NCI-H1417 treated with DMSO at 0.1 percent for 48 hours (cell line): ENCODE data around the gene PRLH.
"Not testable (repeated sequence)": the region's sequence is repeated elsewhere in the genome, so short reads cannot be mapped to it uniquely, and the experiment has no call there.

Source experiments
- DNase-seq: peaks from one replicate; lab custom pipeline; 2025; lab: John Stamatoyannopoulos, UW

Gene PRLH

DNA sequence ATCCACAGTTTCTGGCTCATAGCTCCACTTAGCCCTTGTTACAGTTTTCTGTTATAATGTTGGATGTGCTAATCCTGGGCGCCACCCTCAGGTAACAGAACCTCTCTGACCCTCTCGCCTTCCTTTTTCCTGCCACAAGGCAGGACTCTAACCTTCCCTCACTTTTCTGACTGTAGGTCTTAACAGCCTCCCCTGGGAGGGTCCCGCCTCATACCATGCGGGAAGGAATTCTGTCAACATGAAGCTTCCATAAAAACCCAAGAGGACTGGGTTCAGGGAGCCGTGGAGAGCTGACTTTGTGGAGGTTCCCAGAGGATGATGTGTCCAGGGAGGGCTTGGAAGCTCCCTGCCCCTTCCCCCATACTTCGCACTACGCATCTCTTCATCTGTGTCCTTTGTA is 36.0 kb downstream of the PRLH start:
- DNase-seq, result no peak

DNA sequence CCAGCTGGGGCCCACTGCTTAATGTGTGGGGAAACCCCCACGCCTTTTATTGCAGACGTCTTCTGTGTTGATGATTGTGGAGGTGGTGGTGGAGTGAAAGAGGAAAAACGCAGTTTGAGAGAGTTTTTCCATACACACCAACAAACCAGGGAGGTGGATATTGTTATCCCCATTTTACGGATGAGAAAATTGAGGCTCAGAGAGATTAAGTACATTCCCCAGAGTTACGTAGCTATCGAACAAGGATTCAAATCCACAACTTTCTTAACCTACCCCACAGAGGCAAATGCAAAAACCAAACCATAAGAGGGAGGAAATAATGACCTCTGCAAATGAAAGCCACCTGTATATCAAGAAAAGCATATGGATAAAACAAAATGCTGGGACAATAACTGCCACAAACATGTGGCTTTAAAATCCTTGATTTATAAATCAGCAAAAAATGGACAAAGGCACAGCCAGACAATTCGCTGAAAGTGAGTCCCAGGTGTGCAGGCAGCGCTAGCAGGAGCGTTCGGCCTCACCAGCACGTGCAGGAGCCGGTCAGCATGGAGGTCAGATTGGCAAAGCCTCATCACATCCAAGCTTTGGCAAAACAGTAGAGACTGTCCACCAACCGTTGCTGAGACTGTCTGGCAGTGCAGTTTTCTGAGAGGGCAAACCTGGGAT is 36.8 kb downstream of the PRLH start:
- no peak for DNase-seq

DNA sequence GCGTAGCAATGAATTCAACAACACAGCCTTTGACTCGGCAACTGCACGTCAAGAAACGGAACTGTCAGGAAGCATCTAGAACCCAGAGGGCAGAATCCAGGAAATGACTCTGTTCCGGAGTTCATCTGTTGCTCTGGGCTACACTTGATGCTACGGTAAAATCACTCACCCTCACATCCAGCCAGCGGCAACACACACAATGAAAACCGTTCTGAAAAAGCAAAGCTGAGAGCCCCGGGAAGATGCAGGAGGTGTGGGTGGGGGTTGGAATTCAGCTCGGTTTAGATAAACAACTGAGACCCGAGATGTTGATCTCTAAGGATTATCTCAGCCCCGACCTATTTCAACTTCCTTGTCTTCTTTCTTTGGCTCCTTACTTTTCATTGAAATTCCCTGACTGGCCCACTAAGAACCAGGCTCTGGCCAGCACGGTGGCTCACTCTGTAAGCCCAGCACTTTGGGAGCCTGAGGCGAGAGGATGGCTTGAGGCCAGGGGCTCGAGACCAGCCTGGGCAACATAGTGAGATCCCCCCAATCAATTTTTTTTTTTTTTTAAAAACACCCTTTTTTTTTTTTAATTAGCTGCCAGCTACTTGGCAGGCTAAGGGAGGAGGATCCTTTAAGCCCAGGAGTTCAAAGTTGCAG is 37.5 kb downstream of the PRLH start:
- no peak for DNase-seq

DNA sequence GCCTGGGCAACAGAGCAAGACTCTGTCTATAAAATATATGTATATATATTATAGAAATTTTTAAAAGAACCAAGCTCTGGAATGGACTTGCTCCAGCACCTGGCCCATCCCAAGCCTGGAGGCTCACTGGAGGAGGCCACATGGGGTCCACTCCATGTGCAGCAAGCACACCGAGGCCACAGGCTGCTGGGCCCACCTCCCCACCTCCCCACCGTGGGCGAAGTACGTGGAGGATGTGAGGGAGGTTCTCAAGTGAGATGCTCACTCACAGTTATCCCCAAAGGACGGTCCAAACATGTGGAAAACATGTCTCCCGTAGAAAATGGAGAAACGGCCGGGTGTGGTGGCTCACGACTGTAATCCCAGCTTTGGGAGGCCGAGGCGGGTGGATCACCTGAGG is 38.0 kb downstream of the PRLH start:
- DNase-seq, result no peak

DNA sequence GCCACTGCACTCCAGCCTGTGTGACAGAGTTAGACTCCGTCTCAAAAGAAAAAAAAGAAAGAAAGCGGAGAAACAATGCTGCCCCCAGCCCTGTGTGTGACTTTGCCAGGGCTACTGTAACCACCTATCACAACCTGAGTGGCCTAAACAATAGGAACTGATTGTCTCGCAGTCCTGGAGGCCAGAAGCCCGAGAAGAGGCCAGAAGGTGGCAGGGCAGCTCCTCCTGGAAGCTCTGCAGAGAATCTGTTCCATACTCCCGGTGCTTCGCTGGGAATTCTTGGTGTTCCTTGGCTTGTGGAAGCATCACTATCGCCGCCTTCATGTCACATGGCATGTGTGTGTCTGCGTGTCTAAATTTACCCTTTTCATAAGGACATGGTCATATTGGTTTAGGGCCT is 38.6 kb downstream of the PRLH start:
- DNase-seq, result no peak

DNA sequence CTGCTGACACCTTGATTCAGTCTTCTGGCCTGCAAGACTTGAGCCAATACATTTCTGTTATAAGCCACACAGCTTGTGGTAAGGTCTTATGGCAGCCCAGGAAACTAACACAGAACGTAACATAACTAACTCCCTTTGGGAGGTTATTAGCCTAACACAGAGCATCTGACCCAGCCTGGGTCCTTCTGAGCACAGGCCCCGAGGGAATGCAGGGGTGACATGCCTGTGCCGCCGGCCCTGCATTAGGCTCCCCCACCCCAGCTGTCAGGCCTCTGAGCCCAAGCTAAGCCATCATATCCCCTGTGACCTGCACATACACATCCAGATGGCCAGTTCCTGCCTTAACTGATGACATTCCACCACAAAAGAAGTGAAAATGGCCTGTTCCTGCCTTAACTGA is 40.1 kb downstream of the PRLH start:
- DNase-seq, result not testable (repeated sequence)

DNA sequence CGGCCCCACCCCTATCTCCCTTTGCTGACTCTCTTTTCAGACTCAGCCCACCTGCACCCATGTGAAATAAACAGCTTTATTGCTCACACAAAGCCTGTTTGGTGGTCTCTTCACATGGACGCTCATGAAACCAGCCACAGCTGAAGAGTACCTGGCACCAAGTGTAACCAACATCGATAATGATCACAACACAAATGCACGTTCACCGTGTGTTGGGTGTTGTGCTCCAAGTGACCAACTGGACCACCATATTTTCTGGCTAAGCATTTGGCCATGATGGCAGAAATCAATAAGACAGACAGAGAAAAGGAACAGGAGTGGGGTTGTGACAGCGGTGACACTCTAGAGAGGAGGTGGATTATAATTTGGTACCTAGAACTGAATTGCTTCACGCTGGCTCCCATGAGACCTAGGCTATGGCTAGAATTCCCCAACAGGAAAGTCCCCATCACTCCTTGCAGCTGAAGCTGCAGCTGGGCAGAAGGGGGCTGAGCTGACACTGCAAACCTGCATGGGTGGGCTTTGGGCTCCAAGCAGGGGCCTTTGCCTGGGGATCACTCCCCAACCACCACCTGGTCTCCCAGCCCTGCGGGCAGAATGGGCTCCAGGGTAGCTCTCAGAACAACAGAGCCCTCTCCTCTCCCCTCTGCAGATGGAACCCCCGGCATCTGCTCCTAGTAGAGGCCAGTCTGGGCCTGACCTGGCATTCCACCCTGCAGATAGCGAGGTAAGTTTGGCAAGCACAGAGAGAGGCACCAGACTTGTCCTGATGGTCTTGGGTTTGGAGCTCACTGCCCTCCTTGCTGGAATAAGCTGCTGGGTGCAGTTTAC is 46.4 kb downstream of the PRLH start:
- no peak for DNase-seq

DNA sequence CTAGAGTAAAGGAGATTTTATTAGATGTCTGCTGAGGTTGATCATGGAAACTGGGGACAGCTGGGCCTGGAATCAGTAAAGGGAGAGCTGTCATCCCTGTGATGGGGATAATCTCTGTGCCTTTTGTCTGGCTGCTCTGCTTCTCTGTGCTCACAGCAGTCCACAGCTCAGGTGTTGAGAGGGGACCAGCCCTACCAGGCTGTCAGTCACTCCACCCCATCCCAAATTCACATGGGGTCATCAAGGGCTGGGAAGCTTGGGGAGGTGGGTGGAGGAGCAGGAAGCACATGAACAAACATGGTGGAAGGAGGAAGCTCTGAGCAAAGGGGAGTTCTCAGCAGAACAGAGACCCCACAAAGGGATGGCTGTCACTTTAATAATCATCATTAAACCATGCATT is 47.3 kb downstream of the PRLH start:
- no peak for DNase-seq

DNA sequence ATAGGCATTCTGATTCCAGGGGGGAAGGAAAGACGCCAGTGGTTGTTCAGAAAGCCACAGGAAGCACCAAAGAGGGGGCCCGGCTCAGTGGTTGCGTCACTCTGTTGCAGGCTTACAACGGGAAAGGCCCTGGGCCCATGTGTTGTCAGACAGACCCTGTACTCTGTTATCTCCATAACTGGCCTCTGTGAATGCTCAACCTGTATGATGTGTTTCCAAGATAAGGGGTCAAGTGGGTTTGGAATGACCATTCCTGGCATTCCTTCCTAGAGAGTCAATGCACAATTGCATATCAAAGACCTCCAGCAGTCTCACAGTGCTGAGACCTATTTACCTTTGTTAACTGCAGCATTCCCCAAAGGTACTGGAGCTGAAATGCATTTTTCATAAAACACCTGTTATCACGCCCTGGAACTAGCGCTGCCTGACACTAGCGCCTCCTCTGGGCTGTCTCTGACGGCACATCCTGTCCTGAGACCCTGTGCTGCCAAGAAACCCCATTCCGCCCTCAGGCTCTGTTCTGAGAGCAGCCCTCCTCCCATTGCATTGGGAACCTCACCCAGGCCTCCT is 47.9 kb downstream of the PRLH start:
- no peak for DNase-seq

DNA sequence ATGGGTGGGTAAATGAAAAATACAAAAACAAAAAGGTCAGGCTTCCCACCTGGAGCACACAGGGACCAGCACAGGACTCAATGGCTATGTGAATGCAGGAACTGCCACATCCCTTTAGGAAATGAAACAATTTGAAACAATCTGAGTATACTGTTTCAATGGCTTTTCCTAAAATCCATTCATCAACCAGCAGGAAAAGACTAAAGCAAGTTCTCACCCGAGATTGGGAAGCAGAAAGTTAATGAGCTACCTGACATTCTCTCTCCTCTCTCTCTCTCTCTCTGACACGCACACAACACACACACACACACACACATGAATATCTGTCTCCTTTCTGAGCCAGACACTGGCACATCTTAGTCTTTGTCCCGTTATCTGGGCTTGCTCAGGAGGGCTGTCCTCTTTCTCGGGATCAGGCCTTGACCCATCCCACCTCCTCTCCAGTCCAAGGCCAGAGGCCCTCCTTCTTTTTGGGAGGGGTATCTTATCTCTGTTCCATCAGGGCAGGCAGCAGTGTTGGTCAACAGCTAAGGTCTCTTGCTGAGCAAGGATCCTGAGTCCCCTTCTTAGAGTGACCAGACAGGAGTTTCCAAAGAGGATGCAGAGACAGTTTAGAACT is 49.4 kb downstream of the PRLH start:
- DNase-seq, result no peak

DNA sequence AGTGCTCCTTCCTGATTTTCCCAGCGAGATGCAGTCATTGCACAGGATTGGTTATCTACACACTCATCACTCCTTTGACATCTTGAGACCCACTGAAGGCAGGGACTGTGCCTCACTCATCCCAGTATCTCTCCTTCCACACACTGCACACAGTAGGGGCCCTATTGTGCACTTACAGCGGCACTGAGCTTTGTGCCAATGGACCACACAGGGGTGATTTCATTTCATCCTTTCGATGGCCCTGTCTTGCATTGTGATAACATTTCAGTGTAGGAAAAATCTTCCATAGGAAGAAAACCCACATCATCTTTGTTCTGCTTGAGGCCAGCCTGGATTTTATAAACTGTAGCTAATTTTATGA is 50.0 kb downstream of the PRLH start:
- no peak for DNase-seq
